Renal cortical epithelial cell (primary cell): Measurements from ENCODE around the gene MCUB. TPM values are rescaled to one million over a fixed set of nuclear protein-coding genes. Genes with fewer than 3 reads are reported as not detected.

Experiments used
- DNase-seq: peaks from one replicate; pipeline ENCODE4 v3.0.0-alpha.2; 2011; ENCODE audit warnings: low read depth
- total RNA-seq: library from RNA; depleted of rRNA; stranded (reverse); fragments of >200 nt; gene quantifications from 2 replicates; pipeline ENCODE4 v1.2.3, GENCODE V29; 2014

The MCUB gene
- total RNA-seq, 1 donor from 2014 or later, result 88.6 TPM

- no peak for DNase-seq
Observed at GRCh38 chr4:109627361-109627760, 67.3 kb downstream of the MCUB start.

- DNase-seq, result no peak
Observed at GRCh38 chr4:109629775-109630174, 69.7 kb downstream of the MCUB start.

- DNase-seq, result no peak
Observed at GRCh38 chr4:109631532-109632108, 71.6 kb downstream of the MCUB start.

GRCh38 chr4:109640644-109641043 lies 80.6 kb downstream of the MCUB start:
- DNase-seq, result no peak

- no peak for DNase-seq
Observed at GRCh38 chr4:109645874-109646710, 86.0 kb downstream of the MCUB start.

GRCh38 chr4:109648266-109648996 lies 88.4 kb downstream of the MCUB start:
- no peak for DNase-seq

- no peak for DNase-seq
Observed at GRCh38 chr4:109648997-109649575, 89.0 kb downstream of the MCUB start.

- no peak for DNase-seq
Observed at GRCh38 chr4:109649872-109650271, 89.8 kb downstream of the MCUB start.

GRCh38 chr4:109655396-109655795 lies 95.3 kb downstream of the MCUB start:
- peak; percentile 42 for DNase-seq

GRCh38 chr4:109657854-109658418 lies 97.9 kb downstream of the MCUB start:
- no peak for DNase-seq

GRCh38 chr4:109658871-109659410 lies 98.9 kb downstream of the MCUB start:
- no peak for DNase-seq

GRCh38 chr4:109662116-109662515 lies 102.1 kb downstream of the MCUB start:
- DNase-seq, result no peak

GRCh38 chr4:109662771-109663170 lies 102.7 kb downstream of the MCUB start:
- DNase-seq, result no peak

- DNase-seq, result no peak
Observed at GRCh38 chr4:109665783-109666485, 105.9 kb downstream of the MCUB start.

GRCh38 chr4:109671350-109671749 lies 111.3 kb downstream of the MCUB start:
- no peak for DNase-seq

GRCh38 chr4:109672169-109672930 lies 112.3 kb downstream of the MCUB start:
- no peak for DNase-seq

GRCh38 chr4:109673303-109673702 lies 113.3 kb downstream of the MCUB start:
- DNase-seq, result no peak

- no peak for DNase-seq
Observed at GRCh38 chr4:109675181-109675580, 115.1 kb downstream of the MCUB start.

GRCh38 chr4:109675843-109676242 lies 115.8 kb downstream of the MCUB start:
- DNase-seq, result no peak

GRCh38 chr4:109676886-109677285 lies 116.8 kb downstream of the MCUB start:
- no peak for DNase-seq
